ENCODE measurements around the gene KIAA1328. TPM values are rescaled to one million over a fixed set of nuclear protein-coding genes. Genes with fewer than 3 reads are reported as not detected.

Gene KIAA1328
- total and polyA plus RNA-seq, 9 of the 15 experiments (the other 6 are each of a cell fraction or from before 2014, with no cell fraction given), result 4.0 to 8.6 (median 7.4) TPM

GRCh38 chr18:36811955-36812354 is 17.0 kb upstream of the KIAA1328 start:
- Histone ChIP-seq H3K9ac (ENCODE audit: insufficient read depth in 1 of 2, low read depth in 2 of 2, low read length in 2 of 2) (no peak overlapping the region), H3K27me3 (ENCODE audit: control insufficient read depth in 2 of 2, insufficient read depth in 2 of 2, low read length in 2 of 2) (no peaks in the 10 kb centered on the region), H3K27ac (ENCODE audit: extremely low read depth, low read depth, low read length) (no peak overlapping the region), H3K4me3 (no peak overlapping the region), H3K4me1 (replicated peaks in 1 of 2; ENCODE audit: control insufficient read depth in 2 of 2, insufficient read depth in 2 of 2, low read length in 2 of 2) (peaks cover 0 to 31% of the 10 kb centered on the region in 2 experiments; a peak in 2 of 5 replicates), H3K79me2 (ENCODE audit: control insufficient read depth, insufficient read depth, low read length) (peaks cover 19% of the 10 kb centered on the region), H3K9me1 (ENCODE audit: control insufficient read depth, insufficient read depth, low read length) (peaks cover 5% of the 10 kb centered on the region), H3K36me3 (ENCODE audit: control insufficient read depth, insufficient read depth, low read length) (peaks cover 82% of the 10 kb centered on the region), H3K9me3 (replicated peaks; ENCODE audit: control insufficient read depth, insufficient read depth, low read depth, low read length) (no peaks in the 10 kb centered on the region), H2AFZ (ENCODE audit: low read depth, low read length) (no peak overlapping the region), H3K4me2 (ENCODE audit: insufficient read depth, low read length) (no peak overlapping the region), H4K20me1 (replicated peaks; ENCODE audit: control insufficient read depth, insufficient read depth, low read length) (no peaks in the 10 kb centered on the region)
- DNase-seq (ENCODE audit: extremely low read depth in 1 of 4, low spot score in 3 of 4), result no peak
- BruUV-seq (replicated peaks), result no TSS peak
- POLR2A ChIA-PET, result interaction anchor here (1.1 to 3.1 kb wide), 2 partner anchors 10 to 17 kb away, joined by 6 to 19 read pairs; partner anchors contain the start of genes KIAA1328 and TPGS2
- CTCF ChIA-PET (ENCODE audit: low intra/inter-chr PET ratio), result no interaction called here
- no peak for ATAC-seq
- no peak for TF ChIP-seq ZNF589 (CRISPR knock-in tag; IDR thresholded peaks at IDR 0.05; ENCODE audit: low read depth)
- TF ChIP-seq REST (IDR thresholded peaks at IDR 0.05; ENCODE audit: borderline replicate concordance), result no peak
- no peak for TF ChIP-seq REST (CRISPR knock-in tag; IDR thresholded peaks at IDR 0.05; ENCODE audit: low read depth)
- no peak for TF ChIP-seq PTBP1 (IDR thresholded peaks at IDR 0.05; ENCODE audit: low read depth, low read length)
- TF ChIP-seq GABPB2 (CRISPR knock-in tag; conservative IDR thresholded peaks at IDR 0.05), result no peak
- no peak for TF ChIP-seq CCAR2 (IDR thresholded peaks at IDR 0.05; ENCODE audit: low read depth, low read length)
- TF ChIP-seq FOXJ3 (CRISPR knock-in tag; IDR thresholded peaks at IDR 0.05), result no peak
- no peak for TF ChIP-seq ATF1 (CRISPR knock-in tag; IDR thresholded peaks at IDR 0.05)
- no peak for TF ChIP-seq ATF1 (tag; IDR thresholded peaks at IDR 0.05)
- no peak for TF ChIP-seq SMC3 (conservative IDR thresholded peaks at IDR 0.05; ENCODE audit: insufficient read depth, low read depth, low read length)
- TF ChIP-seq TEAD4 (IDR thresholded peaks at IDR 0.05; ENCODE audit: low read length), result no peak
- no peak for TF ChIP-seq TEAD4 (CRISPR knock-in tag; IDR thresholded peaks at IDR 0.05; ENCODE audit: borderline replicate concordance)
- TF ChIP-seq SOX6 (IDR thresholded peaks at IDR 0.05), result no peak
- in situ Hi-C loops (cut with MboI), result no loop called here
- no peak for FAIRE-seq
- intact Hi-C loops (cut with micrococcal nuclease), result no loop called here

All from K562 (cell line).